Measurements from ENCODE around the gene PTMA. TPM values are rescaled to one million over a fixed set of nuclear protein-coding genes. Genes with fewer than 3 reads are reported as not detected.

Gene PTMA
- total and polyA plus RNA-seq, 9 of the 15 experiments (the other 6 are each of a cell fraction or from before 2014, with no cell fraction given) = 429 to 2,322 (median 1,578) TPM

DNA sequence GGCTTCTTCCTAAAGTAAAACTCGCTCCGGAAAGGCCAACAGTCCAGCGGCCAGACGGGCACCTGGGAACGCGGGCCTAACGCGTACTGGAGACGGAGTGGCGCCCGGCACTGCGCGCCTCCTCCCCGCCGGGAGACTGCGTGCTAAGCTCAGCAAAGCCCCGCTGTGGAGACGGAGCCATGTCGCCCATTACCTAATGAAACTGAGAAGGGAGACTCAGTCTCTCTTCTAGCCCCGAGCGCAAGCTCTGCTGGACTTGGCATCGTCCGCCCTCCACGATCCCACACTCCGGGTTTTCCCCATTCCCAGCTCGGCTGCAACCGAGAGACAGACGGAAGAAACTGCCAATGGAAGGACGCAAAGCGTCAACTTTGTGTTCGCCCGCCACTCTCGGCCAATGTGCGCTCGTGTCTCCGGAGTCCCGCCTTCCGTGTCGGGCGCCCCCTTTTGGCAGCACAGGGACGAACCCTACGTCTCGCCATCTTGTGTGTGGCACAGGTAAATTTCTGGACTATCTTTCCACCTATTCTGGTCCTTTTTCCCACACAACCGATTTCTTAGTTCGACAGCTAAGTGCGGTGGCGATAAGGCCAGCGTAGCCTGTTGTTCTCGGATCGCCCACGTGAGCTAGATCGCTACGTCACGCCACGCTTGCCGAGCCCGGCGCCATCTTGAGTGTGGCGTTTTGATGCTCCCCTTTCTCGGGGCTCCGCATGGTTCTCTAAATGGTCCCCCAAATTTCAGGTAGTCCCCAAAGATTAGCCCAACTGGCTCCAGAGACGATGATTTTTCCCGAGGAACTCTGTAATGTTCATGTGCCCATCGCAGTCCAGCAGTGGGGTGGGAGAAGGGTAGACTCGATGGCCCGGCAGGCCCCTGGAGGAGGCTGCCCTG, 1.3 kb upstream of the PTMA start (continued):
- TF ChIP-seq NR2C1 (IDR thresholded peaks at IDR 0.05) = peak; percentile 91
- TF ChIP-seq NR2C1 (tag; IDR thresholded peaks at IDR 0.05) = peak; percentile 83
- no peak for TF ChIP-seq ZC3H11A (IDR thresholded peaks at IDR 0.05; ENCODE audit: low read depth, low read length)
- TF ChIP-seq RBM25 (IDR thresholded peaks at IDR 0.05; ENCODE audit: low read depth, low read length, severe bottlenecking) = peak; percentile 79
- TF ChIP-seq ARID4B (CRISPR knock-in tag; IDR thresholded peaks at IDR 0.05) = no peak
- TF ChIP-seq KLF1 (tag; IDR thresholded peaks at IDR 0.05) = no peak
- no peak for TF ChIP-seq ZNF274 (IDR thresholded peaks at IDR 0.05; ENCODE audit: borderline replicate concordance, low read depth, low read length)
- TF ChIP-seq JUND (IDR thresholded peaks at IDR 0.05; ENCODE audit: borderline replicate concordance, low read depth, low read length) = no peak; the same call in none of the 2 replicates
- TF ChIP-seq JUND (tag; IDR thresholded peaks at IDR 0.05; ENCODE audit: borderline replicate concordance, low read depth, low read length) = peak; percentile 58; the same call in 2 of the 3 replicates
- TF ChIP-seq JUN (IDR thresholded peaks at IDR 0.05; ENCODE audit: borderline replicate concordance, low read depth, low read length) = no peak; the same call in 1 of the 2 replicates
- TF ChIP-seq JUN (CRISPR knock-in tag; IDR thresholded peaks at IDR 0.05; ENCODE audit: borderline replicate concordance) = 0 out of 2 replicates have a peak, but pooled peaks have one; percentile 67
- TF ChIP-seq CREBBP (IDR thresholded peaks at IDR 0.05; ENCODE audit: low read depth, low read length) = no peak
- TF ChIP-seq RAD21 (CRISPR knock-in tag; conservative IDR thresholded peaks at IDR 0.05 in 1 of 2, IDR thresholded peaks at IDR 0.05 in 1 of 2) = no peak
- TF ChIP-seq MLX (CRISPR knock-in tag; conservative IDR thresholded peaks at IDR 0.05) = no peak
- peak; percentile 80 for TF ChIP-seq E2F4 (CRISPR knock-in tag; IDR thresholded peaks at IDR 0.05; ENCODE audit: low read depth)
- TF ChIP-seq TCF7 (IDR thresholded peaks at IDR 0.05; ENCODE audit: borderline replicate concordance) = no peak

Measured in K562 (cell line).